Loucy (cell line): Measurements from ENCODE around the gene MYOZ3.

Source experiments
- H2AFZ ChIP-seq: fragments of 200-600 bp; sonication (generic); 2 replicates; pipeline ENCODE4 v1.6.0; 2016; ENCODE audit warnings: antibody characterized with exemption, mild to moderate bottlenecking, low read length, moderate library complexity
- H3F3A ChIP-seq: fragments of 200-600 bp; 2 replicates; pipeline ENCODE4 v1.6.0; 2016; ENCODE audit warnings: antibody characterized with exemption, low read depth, mild to moderate bottlenecking
- H3K27me3 ChIP-seq: fragments of 200-600 bp; sonication (generic); 2 replicates; pipeline ENCODE4 v1.6.1; 2014; ENCODE audit warnings: low read length, mild to moderate bottlenecking; ENCODE audit not compliant: insufficient read depth, poor library complexity, severe bottlenecking
- H3K36me3 ChIP-seq: fragments of 200-600 bp; sonication (generic); 2 replicates; pipeline ENCODE4 v1.6.1; 2016; ENCODE audit warnings: low read length; ENCODE audit not compliant: insufficient read depth
- H3K4me1 ChIP-seq: fragments of 200-600 bp; sonication (generic); 2 replicates; pipeline ENCODE4 v1.5.1; 2014; ENCODE audit warnings: low read length, mild to moderate bottlenecking; ENCODE audit not compliant: insufficient read depth, poor library complexity, severe bottlenecking
- H3K4me2 ChIP-seq: fragments of 200-600 bp; sonication (generic); 2 replicates; pipeline ENCODE4 v1.6.0; 2014; ENCODE audit warnings: antibody characterized with exemption, low read length, low read depth, mild to moderate bottlenecking; ENCODE audit not compliant: poor library complexity, severe bottlenecking
- H3K4me3 ChIP-seq: fragments of 200-600 bp; sonication (generic); 2 replicates; pipeline ENCODE4 v1.5.1; 2014; ENCODE audit warnings: low read length, mild to moderate bottlenecking, mixed read lengths; ENCODE audit not compliant: poor library complexity, severe bottlenecking
- H3K79me2 ChIP-seq: fragments of 200-600 bp; sonication (generic); 2 replicates; pipeline ENCODE4 v1.6.1; 2014; ENCODE audit warnings: low read length; ENCODE audit not compliant: insufficient read depth
- H3K9ac ChIP-seq: fragments of 200-600 bp; sonication (generic); 2 replicates; pipeline ENCODE4 v1.6.0; 2014; ENCODE audit warnings: mild to moderate bottlenecking, low read depth, low read length, moderate library complexity; ENCODE audit not compliant: poor library complexity, severe bottlenecking
- H3K9me2 ChIP-seq: fragments of 200-600 bp; sonication (generic); replicated peaks from 2 replicates; pipeline ENCODE4 v1.6.1; 2016; ENCODE audit warnings: low read depth, low read length, mixed read lengths
- H3K9me3 ChIP-seq: fragments of 200-600 bp; sonication (generic); 2 replicates; pipeline ENCODE4 v1.6.1; 2014; ENCODE audit warnings: mild to moderate bottlenecking, antibody characterized with exemption, low read length, low read depth; ENCODE audit not compliant: insufficient read depth
- H4K20me1 ChIP-seq: fragments of 200-600 bp; sonication (generic); 2 replicates; pipeline ENCODE4 v1.6.0; 2014; ENCODE audit warnings: antibody characterized with exemption, low read length, mild to moderate bottlenecking; ENCODE audit not compliant: insufficient read depth, poor library complexity, severe bottlenecking
- CTCF ChIP-seq: fragments of 200-600 bp; sonication (generic); conservative IDR thresholded peaks from 2 replicates; pipeline ENCODE4 v1.5.1; 2014; ENCODE audit warnings: mild to moderate bottlenecking, antibody characterized with exemption, low read length
- EZH2phosphoT487 ChIP-seq: fragments of 200-600 bp; IDR thresholded peaks from 2 replicates; pipeline ENCODE4 v1.6.1; 2018; ENCODE audit warnings: antibody characterized with exemption, mild to moderate bottlenecking, moderate library complexity, borderline replicate concordance

Gene MYOZ3

GRCh38 chr5:150723845-150724244 is 62.8 kb downstream of the MYOZ3 start:
- Histone ChIP-seq H3F3A (no peaks in the 10 kb centered on the region), H3K4me1 (no peaks in the 10 kb centered on the region), H3K9me2 (no peaks in the 10 kb centered on the region), H3K4me2 (no peak overlapping the region), H3K9ac (no peak overlapping the region), H3K4me3 (no peak overlapping the region), H3K9me3 (no peaks in the 10 kb centered on the region), H3K36me3 (peaks cover 85% of the 10 kb centered on the region), H3K27me3 (no peaks in the 10 kb centered on the region), H3K79me2 (no peaks in the 10 kb centered on the region), H4K20me1 (no peaks in the 10 kb centered on the region), H2AFZ (no peak overlapping the region)
- no peak for TF ChIP-seq EZH2phosphoT487
- TF ChIP-seq CTCF: no peak
